GM18511 (cell line): ENCODE results near the gene LRP1.

Experiments used
- ATAC-seq: cut with Tn5 transposase; IDR thresholded peaks from one replicate; pipeline ENCODE4 v1.9.1; 2021; ENCODE audit warnings: mild to moderate bottlenecking, moderate library complexity; ENCODE audit not compliant: unreplicated experiment

LRP1 gene

GRCh38 chr12:57093415-57094207 is 34.7 kb upstream of the LRP1 start:
- no peak for ATAC-seq

DNA sequence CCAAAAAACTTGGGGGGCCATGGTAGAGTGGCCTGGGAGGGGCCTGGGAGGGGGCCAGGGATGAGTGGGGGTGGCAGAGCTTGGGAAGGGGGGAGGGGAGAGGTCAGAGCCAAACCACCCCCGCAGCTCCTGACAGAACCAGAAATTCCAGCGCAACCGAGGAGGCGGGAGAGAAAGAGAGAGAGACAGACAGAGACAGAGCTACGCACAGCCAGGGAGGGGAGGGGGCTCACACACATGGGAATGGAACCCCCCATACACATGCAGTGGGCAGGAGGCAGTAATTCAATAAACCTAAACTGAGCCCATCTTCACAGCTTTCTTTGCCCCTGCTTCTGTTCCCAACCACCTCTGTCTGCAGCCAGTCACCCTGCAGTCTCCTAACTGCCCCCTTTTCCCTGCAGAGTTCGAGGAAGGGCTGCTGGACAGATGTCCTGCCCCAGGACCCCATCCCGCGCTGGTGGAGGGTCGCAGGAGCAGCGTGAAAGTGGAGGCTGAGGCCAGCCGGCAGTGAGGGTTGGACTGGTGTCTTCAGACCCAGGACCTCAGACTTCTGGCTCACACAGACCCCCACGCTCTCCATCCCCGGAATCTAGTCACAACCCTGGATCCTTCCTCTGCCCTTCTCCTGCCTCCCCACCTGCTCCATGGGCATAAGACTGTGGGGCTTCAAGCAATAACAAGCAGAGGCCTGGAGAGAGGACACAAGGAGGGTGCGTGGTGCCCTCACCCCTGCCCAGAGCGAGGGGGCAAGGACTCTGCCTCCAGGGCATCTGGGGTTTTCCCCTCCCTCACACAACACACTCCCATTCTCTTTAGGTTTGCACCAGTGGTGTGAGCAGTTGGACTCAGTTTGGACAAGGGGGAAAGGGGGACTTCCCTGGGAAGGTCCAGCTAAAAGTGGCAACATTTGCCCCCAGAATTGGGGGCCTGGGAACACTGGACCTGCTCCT is 33.8 kb upstream of the LRP1 start:
- no peak for ATAC-seq

DNA sequence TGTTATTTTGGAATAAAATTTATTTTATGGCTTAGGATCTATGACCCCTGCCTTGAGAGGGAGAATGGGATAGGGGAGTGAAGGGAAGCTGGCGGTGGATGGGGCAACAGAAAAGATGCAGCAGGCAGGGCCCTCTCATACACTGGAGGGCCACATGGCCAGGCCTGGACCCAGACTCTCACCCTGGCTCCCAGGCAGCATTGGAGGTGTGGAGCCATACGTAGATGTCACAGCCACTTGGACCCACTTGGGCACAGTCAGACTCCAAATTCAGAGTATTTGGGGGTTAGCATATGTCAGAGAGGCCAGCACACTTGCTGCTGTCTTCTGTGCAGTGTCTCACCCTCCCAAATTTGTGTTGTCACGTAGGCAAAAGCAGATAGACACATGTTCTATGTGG is 32.8 kb upstream of the LRP1 start:
- ATAC-seq: no peak

GRCh38 chr12:57096099-57096572 is 32.1 kb upstream of the LRP1 start:
- no peak for ATAC-seq

DNA sequence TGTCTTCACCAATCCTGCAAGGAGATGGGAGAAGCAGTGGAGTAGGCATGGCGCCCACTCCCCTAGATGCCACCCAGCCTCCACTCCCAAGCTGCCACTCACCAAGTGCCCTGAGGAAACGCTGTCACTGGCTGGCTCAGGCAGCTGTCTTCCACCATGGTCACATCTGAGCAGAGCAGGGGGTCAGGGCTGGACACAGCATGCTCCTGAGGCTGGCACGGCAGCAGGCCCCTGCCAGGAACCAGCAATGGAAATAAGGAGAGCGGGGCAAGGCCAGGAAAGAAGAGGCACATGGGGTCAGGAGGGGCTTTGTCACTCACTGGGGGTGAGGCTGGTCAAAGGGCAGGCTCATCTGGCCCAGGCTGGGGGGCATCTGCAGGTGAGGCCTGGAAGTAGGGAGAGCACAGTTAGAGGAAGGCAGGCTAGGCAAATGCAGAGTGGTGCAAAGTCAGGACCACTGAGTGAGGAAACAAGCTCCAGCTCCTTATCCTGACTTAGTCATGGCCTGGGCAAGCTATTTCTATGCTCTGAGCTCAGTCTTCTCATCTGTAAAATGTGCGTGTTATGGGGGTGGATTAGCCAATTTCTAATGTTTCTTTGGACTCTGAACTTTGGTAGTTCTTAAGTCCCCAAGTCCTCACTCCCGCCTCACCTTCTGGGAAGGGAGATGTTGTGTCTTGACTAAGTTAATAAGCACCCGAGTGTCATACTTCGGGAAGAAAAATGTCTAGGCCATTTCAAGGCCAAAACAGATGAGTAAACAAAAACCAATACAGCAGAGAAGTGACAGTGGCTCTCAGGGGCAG is 31.3 kb upstream of the LRP1 start:
- ATAC-seq: no peak

- no peak for ATAC-seq
These were observed 30.8 kb upstream of the LRP1 start for GRCh38 chr12:57097554-57097835.

GRCh38 chr12:57098546-57098945 is 29.7 kb upstream of the LRP1 start:
- ATAC-seq: no peak

GRCh38 chr12:57099047-57099714 is 29.1 kb upstream of the LRP1 start:
- ATAC-seq: no peak

GRCh38 chr12:57099766-57100165 is 28.5 kb upstream of the LRP1 start:
- ATAC-seq: no peak

DNA sequence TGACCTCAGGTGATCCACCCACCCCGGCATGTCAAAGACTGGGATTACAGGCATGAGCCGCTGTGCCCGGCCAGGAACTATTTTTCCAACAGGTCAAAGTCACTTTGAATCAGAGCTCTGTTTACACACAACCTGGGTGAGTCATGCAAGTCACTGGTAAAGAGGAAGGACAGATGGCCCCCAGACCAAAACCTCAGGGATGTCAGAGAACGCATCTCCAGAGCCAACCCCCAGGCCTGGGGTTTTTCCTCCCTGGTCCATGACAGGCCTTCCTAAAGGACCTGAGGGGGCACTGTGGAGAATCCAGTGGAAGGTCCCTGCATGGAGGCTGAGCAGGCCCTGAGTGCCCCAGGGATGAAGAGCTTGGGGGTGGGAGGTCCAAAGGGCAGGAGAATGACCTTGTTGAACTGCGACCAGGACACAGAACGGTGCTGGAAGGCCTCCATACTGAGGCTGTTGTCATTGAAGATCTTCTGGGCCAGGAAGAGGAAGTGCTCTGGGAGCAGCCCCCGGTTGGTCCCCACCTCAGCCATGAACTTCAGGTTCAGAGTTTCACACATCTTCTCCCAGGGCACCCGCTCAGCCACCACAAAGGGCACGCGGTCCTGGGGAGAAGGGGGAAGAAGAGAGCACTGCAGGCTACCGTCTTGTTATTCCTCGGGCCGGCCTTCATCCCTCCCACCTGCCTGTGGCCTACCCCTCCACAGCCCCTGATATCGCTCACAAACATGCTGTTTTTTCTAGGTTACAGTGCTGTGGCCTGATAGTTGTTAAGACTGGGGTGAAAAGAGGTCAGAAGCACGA is 26.2 kb upstream of the LRP1 start:
- ATAC-seq: no peak

DNA sequence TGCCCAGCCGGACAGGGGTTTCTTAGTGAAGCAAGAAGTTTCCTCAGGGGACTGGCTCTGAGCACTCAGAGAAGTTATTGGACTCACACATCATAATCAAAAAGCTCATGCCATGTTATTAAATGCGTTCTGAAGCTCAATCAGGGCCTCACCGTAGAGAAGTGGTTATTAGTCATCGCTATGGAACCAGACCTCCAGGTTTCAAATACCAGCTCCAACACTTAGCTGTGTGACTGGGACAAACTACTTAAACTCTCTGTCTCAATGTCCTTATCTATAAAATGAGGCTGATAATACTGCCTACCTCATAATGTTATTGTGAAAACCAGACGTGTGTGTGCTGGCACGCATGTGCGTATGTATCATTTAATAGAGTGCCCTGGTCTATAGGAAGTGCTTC is 24.4 kb upstream of the LRP1 start:
- no peak for ATAC-seq

DNA sequence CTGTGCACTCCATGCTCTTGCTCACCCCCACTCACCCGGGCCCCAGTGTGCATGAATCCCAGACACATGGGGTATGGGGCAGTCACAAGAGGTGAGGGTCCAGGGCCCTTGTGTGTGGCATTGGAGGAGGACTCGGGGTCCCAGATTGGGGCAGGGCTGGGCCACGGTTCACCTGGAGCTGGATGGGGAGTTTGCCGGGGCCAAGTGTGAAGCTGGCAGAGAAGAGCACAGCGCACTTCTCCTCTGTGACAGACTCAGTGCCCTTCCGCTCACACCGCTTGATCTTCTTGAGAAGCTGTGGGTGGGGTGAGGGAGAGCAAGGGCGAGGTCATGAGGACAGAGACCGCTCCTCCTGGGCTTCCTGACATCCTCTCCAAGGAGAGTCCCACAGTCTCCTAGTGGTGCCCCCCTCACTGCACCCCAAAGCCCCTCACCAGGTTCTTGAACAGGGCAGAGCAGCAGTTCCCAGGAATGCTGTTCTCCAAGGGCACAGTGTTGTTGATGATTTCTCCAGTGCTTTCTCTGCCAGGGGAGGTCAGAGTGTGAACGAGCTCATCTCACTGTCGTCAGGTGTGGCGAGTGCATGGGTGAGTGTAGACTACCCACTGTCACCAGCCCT is 23.9 kb upstream of the LRP1 start:
- no peak for ATAC-seq

DNA sequence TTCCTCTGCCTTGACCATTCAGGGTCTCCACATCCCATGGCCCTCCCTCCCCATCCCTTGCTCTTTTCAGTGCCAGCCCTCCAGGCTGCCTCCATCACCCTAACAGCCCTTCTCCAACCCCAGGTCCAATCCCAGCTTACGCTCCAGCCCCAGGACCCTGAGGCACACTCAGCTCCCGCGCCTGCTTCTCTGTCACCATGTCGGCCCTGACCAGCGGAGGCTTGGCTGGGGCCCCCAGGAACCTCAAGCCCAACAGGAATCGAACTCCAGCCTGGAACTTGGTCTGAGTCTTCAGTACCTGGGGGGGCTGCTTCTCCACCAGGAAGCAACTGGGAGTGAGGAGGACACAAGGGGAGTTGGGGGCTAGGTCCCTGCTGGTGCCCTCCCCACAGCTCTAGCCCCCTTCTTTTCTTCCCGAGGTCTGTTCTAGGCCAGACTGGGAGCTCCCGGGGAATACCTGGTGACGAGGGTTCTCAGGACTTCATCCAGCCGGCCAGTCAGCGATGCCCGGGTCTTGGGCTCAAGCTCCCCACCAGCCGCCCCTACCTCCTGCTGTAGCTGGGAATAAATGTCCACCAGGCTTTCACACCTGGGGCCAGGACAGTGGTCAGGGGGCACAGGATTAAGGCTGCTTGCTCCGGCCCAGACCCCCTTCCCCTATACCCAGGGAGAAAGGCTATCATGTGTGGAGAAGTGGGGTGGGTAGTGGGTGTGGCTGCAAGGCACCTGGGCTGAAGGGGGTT is 23.1 kb upstream of the LRP1 start:
- no peak for ATAC-seq

DNA sequence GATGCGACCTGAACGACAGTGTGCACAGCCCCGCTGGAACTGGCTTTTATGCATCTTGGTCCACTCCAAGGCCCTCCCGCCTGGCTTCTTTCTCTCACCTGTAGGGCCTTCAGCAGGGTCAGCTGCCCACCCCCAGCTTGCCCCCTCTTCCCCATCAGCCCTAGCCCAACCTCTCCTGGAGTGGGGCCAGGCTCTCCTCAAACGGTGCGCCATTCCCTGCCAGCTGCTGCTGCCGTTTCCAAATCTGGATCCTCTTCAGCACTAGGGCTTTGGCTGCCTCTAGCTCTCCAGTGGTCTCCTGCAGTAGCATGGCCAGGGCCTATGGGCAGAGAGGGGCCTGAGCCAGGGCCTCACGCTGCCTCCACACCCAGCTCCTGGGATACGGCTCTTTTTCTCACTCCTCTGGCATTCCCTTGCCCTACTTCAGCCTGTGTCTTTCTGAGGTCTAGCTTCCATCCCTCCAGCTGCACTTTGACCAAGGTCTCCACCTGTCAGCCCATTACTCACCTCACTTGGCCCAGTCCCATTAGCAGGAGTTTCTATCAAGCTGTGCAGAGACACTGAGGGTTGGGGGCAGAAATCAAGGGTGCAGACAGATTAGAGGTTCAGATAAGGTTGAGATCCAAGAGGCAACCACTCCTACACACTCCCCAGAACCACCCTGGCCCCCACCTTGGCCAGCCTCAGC is 22.1 kb upstream of the LRP1 start:
- ATAC-seq: no peak

GRCh38 chr12:57107456-57108155 is 20.7 kb upstream of the LRP1 start:
- ATAC-seq: no peak

- no peak for ATAC-seq
These were observed 18.8 kb upstream of the LRP1 start for GRCh38 chr12:57109207-57110103.
